HEK293 (cell line): ENCODE results near the gene CCDC190.

Source experiments
- CTCF ChIA-PET: fragments of 350-600 bp; formaldehyde crosslinking; extraction: SDS; loops from one replicate; lab custom pipeline; 2021; ENCODE audit warnings: antibody characterized with exemption; lab: Yijun Ruan, JAX
- POLR2A ChIA-PET: fragments of 300-600 bp; formaldehyde crosslinking; extraction: SDS; loops from one replicate; lab custom pipeline; 2020; ENCODE audit warnings: antibody characterized with exemption, inconsistent platforms; lab: Yijun Ruan, JAX
- H3K27ac ChIP-seq: fragments of 200-500 bp; sonication (Bioruptor generic); 2 replicates; pipeline ENCODE4 v1.5.1; 2014; ENCODE audit warnings: low read depth, low read length, control low read depth, inconsistent platforms; ENCODE audit errors: extremely low read depth
- H3K36me3 ChIP-seq, 2 experiments: fragments of 200-500 bp in 1 of 2; sonication (Bioruptor generic) in 1 of 2; 1 replicate in 1 of 2; 2 replicates in 1 of 2; pipeline ENCODE4 v1.5.1; 2014 to 2017; ENCODE audit warnings: inconsistent platforms in 2 of 2, low read length in 2 of 2; ENCODE audit not compliant: control insufficient read depth in 2 of 2, insufficient read depth in 1 of 2
- H3K4me1 ChIP-seq: fragments of 200-500 bp; sonication (Bioruptor generic); 2 replicates; pipeline ENCODE4 v1.5.1; 2014; ENCODE audit warnings: mild to moderate bottlenecking, low read length, inconsistent platforms; ENCODE audit not compliant: control insufficient read depth, insufficient read depth
- H3K4me3 ChIP-seq: 2 replicates; pipeline ENCODE4 v1.5.1; 2011; ENCODE audit warnings: low read depth, mild to moderate bottlenecking, control low read depth, low read length, moderate library complexity
- H3K9me3 ChIP-seq: fragments of 200-500 bp; sonication (Bioruptor generic); 2 replicates; pipeline ENCODE4 v1.5.1; 2014; ENCODE audit warnings: low read depth, low read length, inconsistent platforms; ENCODE audit not compliant: control insufficient read depth, insufficient read depth
- BCL11B ChIP-seq: fragments of 450-650 bp; formaldehyde crosslinking; IDR thresholded peaks from 2 replicates; pipeline ENCODE4 v1.5.1; 2016; ENCODE audit warnings: low read depth, missing biosample characterization, missing genetic modification characterization
- FEZF1 ChIP-seq: fragments of 450-650 bp; formaldehyde crosslinking; IDR thresholded peaks from 2 replicates; pipeline ENCODE4 v1.5.1; 2016; ENCODE audit warnings: missing biosample characterization, missing genetic modification characterization
- HOXD13 ChIP-seq: sonication (generic); formaldehyde crosslinking; IDR thresholded peaks from 2 replicates; pipeline ENCODE4 v1.8.0; 2022; ENCODE audit warnings: missing genetic modification reagents, borderline replicate concordance
- KLF7 ChIP-seq: fragments of 450-650 bp; formaldehyde crosslinking; IDR thresholded peaks from 2 replicates; pipeline ENCODE4 v1.5.1; 2016; ENCODE audit warnings: missing biosample characterization, missing genetic modification characterization, borderline replicate concordance
- MYNN ChIP-seq: fragments of 450-650 bp; formaldehyde crosslinking; IDR thresholded peaks from 2 replicates; pipeline ENCODE4 v1.5.1; 2016; ENCODE audit warnings: missing biosample characterization, missing genetic modification characterization, borderline replicate concordance
- TCF7L2 ChIP-seq: IDR thresholded peaks from 2 replicates; pipeline ENCODE4 v1.6.1; 2011; ENCODE audit warnings: low read depth, mild to moderate bottlenecking, inconsistent platforms, low read length, moderate library complexity, borderline replicate concordance
- ZBTB21 ChIP-seq: fragments of 450-650 bp; formaldehyde crosslinking; IDR thresholded peaks from 2 replicates; pipeline ENCODE4 v1.5.1; 2017; ENCODE audit warnings: missing biosample characterization, missing genetic modification characterization
- ZFHX2 ChIP-seq: fragments of 450-650 bp; formaldehyde crosslinking; conservative IDR thresholded peaks from 2 replicates; pipeline ENCODE4 v1.5.1; 2016; ENCODE audit warnings: missing biosample characterization, missing genetic modification characterization
- ZNF121 ChIP-seq: fragments of 450-650 bp; formaldehyde crosslinking; IDR thresholded peaks from 2 replicates; pipeline ENCODE4 v1.5.1; 2016; ENCODE audit warnings: missing biosample characterization, missing genetic modification characterization
- ZNF132 ChIP-seq: fragments of 450-650 bp; formaldehyde crosslinking; IDR thresholded peaks from 2 replicates; pipeline ENCODE4 v1.5.1; 2017; ENCODE audit warnings: missing biosample characterization, missing genetic modification characterization, borderline replicate concordance
- ZNF133 ChIP-seq: fragments of 450-650 bp; formaldehyde crosslinking; IDR thresholded peaks from 2 replicates; pipeline ENCODE4 v1.5.1; 2016; ENCODE audit warnings: missing biosample characterization, missing genetic modification characterization
- ZNF157 ChIP-seq: fragments of 450-650 bp; formaldehyde crosslinking; IDR thresholded peaks from 2 replicates; pipeline ENCODE4 v1.5.1; 2016; ENCODE audit warnings: missing biosample characterization, missing genetic modification characterization
- ZNF202 ChIP-seq: fragments of 450-650 bp; formaldehyde crosslinking; IDR thresholded peaks from 2 replicates; pipeline ENCODE4 v1.5.1; 2016; ENCODE audit warnings: missing biosample characterization, missing genetic modification characterization, borderline replicate concordance
- ZNF248 ChIP-seq: fragments of 450-650 bp; formaldehyde crosslinking; IDR thresholded peaks from 2 replicates; pipeline ENCODE4 v1.5.1; 2017; ENCODE audit warnings: missing biosample characterization, missing genetic modification characterization
- ZNF354C ChIP-seq: fragments of 450-650 bp; formaldehyde crosslinking; IDR thresholded peaks from 2 replicates; pipeline ENCODE4 v1.5.1; 2016; ENCODE audit warnings: missing biosample characterization, missing genetic modification characterization, low read depth, borderline replicate concordance
- ZNF37A ChIP-seq: fragments of 450-650 bp; IDR thresholded peaks from 2 replicates; pipeline ENCODE4 v1.5.1; 2018; ENCODE audit warnings: missing biosample characterization, missing genetic modification characterization
- ZNF416 ChIP-seq: fragments of 450-650 bp; formaldehyde crosslinking; IDR thresholded peaks from 2 replicates; pipeline ENCODE4 v1.5.1; 2016; ENCODE audit warnings: missing biosample characterization, missing genetic modification characterization
- ZNF433 ChIP-seq: fragments of 450-650 bp; formaldehyde crosslinking; IDR thresholded peaks from 2 replicates; pipeline ENCODE4 v1.5.1; 2016; ENCODE audit warnings: missing biosample characterization, missing genetic modification characterization, low read depth
- ZNF473 ChIP-seq: fragments of 450-650 bp; formaldehyde crosslinking; IDR thresholded peaks from 2 replicates; pipeline ENCODE4 v1.5.1; 2017; ENCODE audit warnings: missing biosample characterization, missing genetic modification characterization
- ZNF488 ChIP-seq: fragments of 450-650 bp; formaldehyde crosslinking; IDR thresholded peaks from 2 replicates; pipeline ENCODE4 v1.5.1; 2016; ENCODE audit warnings: missing biosample characterization, missing genetic modification characterization
- ZNF624 ChIP-seq: fragments of 450-650 bp; formaldehyde crosslinking; IDR thresholded peaks from 2 replicates; pipeline ENCODE4 v1.5.1; 2017; ENCODE audit warnings: missing biosample characterization, missing genetic modification characterization
- ZNF629 ChIP-seq: fragments of 450-650 bp; formaldehyde crosslinking; IDR thresholded peaks from 2 replicates; pipeline ENCODE4 v1.5.1; 2017; ENCODE audit warnings: missing biosample characterization, missing genetic modification characterization
- ZNF658 ChIP-seq: fragments of 450-650 bp; formaldehyde crosslinking; IDR thresholded peaks from 2 replicates; pipeline ENCODE4; 2016; ENCODE audit warnings: missing biosample characterization, missing genetic modification characterization
- ZNF670 ChIP-seq: fragments of 450-650 bp; formaldehyde crosslinking; IDR thresholded peaks from 2 replicates; pipeline ENCODE4 v1.5.1; 2016; ENCODE audit warnings: missing biosample characterization, missing genetic modification characterization, low read depth
- ZNF830 ChIP-seq: fragments of 450-650 bp; IDR thresholded peaks from 2 replicates; pipeline ENCODE4 v1.5.0; 2018; ENCODE audit warnings: missing biosample characterization, missing genetic modification characterization, low read depth, mild to moderate bottlenecking, moderate library complexity
- ZSCAN16 ChIP-seq: fragments of 450-650 bp; formaldehyde crosslinking; IDR thresholded peaks from 2 replicates; pipeline ENCODE4 v1.5.1; 2016; ENCODE audit warnings: missing biosample characterization, missing genetic modification characterization
- ZSCAN5A ChIP-seq: fragments of 450-650 bp; formaldehyde crosslinking; IDR thresholded peaks from 2 replicates; pipeline ENCODE4 v1.5.1; 2016; ENCODE audit warnings: missing biosample characterization, missing genetic modification characterization
- ZXDB ChIP-seq: fragments of 450-650 bp; formaldehyde crosslinking; IDR thresholded peaks from 2 replicates; pipeline ENCODE4 v1.5.1; 2016; ENCODE audit warnings: missing biosample characterization, missing genetic modification characterization

CCDC190 gene

GRCh38 chr1:162901243-162901642 is 40.3 kb upstream of the CCDC190 start (continued):
- TF ChIP-seq ZNF488 (tag by site-specific recombination) = no peak
- no peak for TF ChIP-seq ZNF133 (tag by site-specific recombination)
- no peak for TF ChIP-seq ZNF624 (tag by site-specific recombination)
- TF ChIP-seq ZXDB (tag by site-specific recombination) = no peak
- TF ChIP-seq ZNF157 (tag by site-specific recombination) = no peak

- Histone ChIP-seq H3K9me3 (no peaks in the 10 kb centered on the region), H3K4me1 (no peaks in the 10 kb centered on the region), H3K4me3 (no peak overlapping the region), H3K27ac (no peak overlapping the region), H3K36me3 (no peaks in the 10 kb centered on the region)
- POLR2A ChIA-PET = no interaction called here
- CTCF ChIA-PET = interaction anchor here (0.6 kb wide), 1 partner anchor 82 kb away, joined by 3 read pairs; no protein-coding TSS in a partner anchor
- no peak for TF ChIP-seq ZNF248 (tag by site-specific recombination)
- TF ChIP-seq TCF7L2 = no peak
- no peak for TF ChIP-seq ZNF830 (tag by site-specific recombination)
- no peak for TF ChIP-seq ZNF416 (tag by site-specific recombination)
- TF ChIP-seq MYNN = no peak
- no peak for TF ChIP-seq ZNF670 (tag by site-specific recombination)
- TF ChIP-seq ZNF354C (tag by site-specific recombination) = no peak
- TF ChIP-seq ZNF629 = no peak
- TF ChIP-seq BCL11B (tag by site-specific recombination) = no peak
- no peak for TF ChIP-seq FEZF1
- no peak for TF ChIP-seq ZNF132
- TF ChIP-seq ZNF473 (tag by site-specific recombination) = no peak
- no peak for TF ChIP-seq KLF7 (tag by site-specific recombination)
- no peak for TF ChIP-seq ZNF37A (tag by site-specific recombination)
- TF ChIP-seq ZNF121 (tag by site-specific recombination) = no peak
- no peak for TF ChIP-seq ZNF433 (tag by site-specific recombination)
Measured at GRCh38 chr1:162899422-162900146, 38.6 kb upstream of the CCDC190 start.

- POLR2A ChIA-PET = no interaction called here
- TF ChIP-seq ZFHX2 (tag by site-specific recombination) = no peak
- TF ChIP-seq ZSCAN16 = no peak
- no peak for TF ChIP-seq ZBTB21
- TF ChIP-seq ZNF629 = no peak
- no peak for TF ChIP-seq ZSCAN5A (tag by site-specific recombination)
- TF ChIP-seq HOXD13 (CRISPR knock-in tag) = no peak
- TF ChIP-seq ZNF658 (tag by site-specific recombination) = no peak
- no peak for TF ChIP-seq ZNF202 (tag by site-specific recombination)
- TF ChIP-seq, all 188 proteins: peak for 0
- no peak overlapping the region for H3K4me3 ChIP-seq
- no peaks in the 10 kb centered on the region for H3K36me3 ChIP-seq
- H3K4me1 ChIP-seq = 0 out of 2 replicates have a peak, but pooled peaks cover 3% of the 10 kb centered on the region
- no peaks in the 10 kb centered on the region for H3K9me3 ChIP-seq
- CTCF ChIA-PET = no interaction called here
- H3K27ac ChIP-seq = no peak overlapping the region
Measured at GRCh38 chr1:162893612-162893908, 32.6 kb upstream of the CCDC190 start.
